Keratinocyte (primary cell): ENCODE results near the gene SEMA3C. TPM values are rescaled to one million over a fixed set of nuclear protein-coding genes. Genes with fewer than 3 reads are reported as not detected.

ENCODE experiments used
- DNase-seq: peaks from one replicate; pipeline ENCODE4 v3.0.0-alpha.2; 2011; ENCODE audit warnings: low read depth, missing footprints, low spot score
- FAIRE-seq: peaks from 2 replicates; lab custom pipeline; 2011; peaks lifted over from hg19 to GRCh38; lab: Jason Lieb, UNC
- H2AFZ ChIP-seq: 2 replicates; pipeline ENCODE4 v1.6.0; 2012; ENCODE audit warnings: low read length, control low read depth, inconsistent platforms; ENCODE audit not compliant: control insufficient read depth
- H3K27ac ChIP-seq: 2 replicates; pipeline ENCODE4 v1.5.1; 2011; ENCODE audit warnings: low read length; ENCODE audit not compliant: control insufficient read depth, insufficient read depth
- H3K27me3 ChIP-seq: 3 replicates; pipeline ENCODE4 v1.6.0; 2011; ENCODE audit warnings: low read length; ENCODE audit not compliant: control insufficient read depth, insufficient read depth; ENCODE audit errors: extremely low read depth
- H3K36me3 ChIP-seq, 2 experiments: 2 replicates in 1 of 2; 3 replicates in 1 of 2; pipeline ENCODE4 v1.5.1; 2011; ENCODE audit warnings: low read length in 2 of 2, mild to moderate bottlenecking in 1 of 2; ENCODE audit not compliant: control insufficient read depth in 2 of 2, insufficient read depth in 2 of 2; ENCODE audit errors: extremely low read depth in 1 of 2
- H3K4me1 ChIP-seq: 3 replicates; pipeline ENCODE4 v1.5.1; 2011; ENCODE audit warnings: low read length; ENCODE audit not compliant: control insufficient read depth, insufficient read depth; ENCODE audit errors: extremely low read depth
- H3K4me2 ChIP-seq: 3 replicates; pipeline ENCODE4 v1.6.0; 2011; ENCODE audit warnings: low read depth, low read length; ENCODE audit not compliant: control insufficient read depth, insufficient read depth; ENCODE audit errors: extremely low read depth
- H3K4me3 ChIP-seq, 3 experiments: fragments of 200-600 bp in 1 of 3; sonication (generic) in 1 of 3; 2 replicates in 2 of 3; 3 replicates in 1 of 3; pipeline ENCODE4 v1.5.1; 2011 to 2016; ENCODE audit warnings: low read length in 3 of 3, mild to moderate bottlenecking in 3 of 3, control low read depth in 2 of 3, inconsistent platforms in 1 of 3, low read depth in 1 of 3, mixed read lengths in 1 of 3, mixed run types in 1 of 3, moderate library complexity in 1 of 3; ENCODE audit not compliant: control insufficient read depth in 2 of 3, insufficient read depth in 2 of 3; ENCODE audit errors: extremely low read depth in 1 of 3
- H3K79me2 ChIP-seq: 2 replicates; pipeline ENCODE4 v1.6.0; 2012; ENCODE audit warnings: low read length; ENCODE audit not compliant: control insufficient read depth, insufficient read depth
- H3K9ac ChIP-seq: 3 replicates; pipeline ENCODE4 v1.6.0; 2011; ENCODE audit warnings: low read length; ENCODE audit not compliant: control insufficient read depth, insufficient read depth; ENCODE audit errors: extremely low read depth
- H3K9me1 ChIP-seq: 3 replicates; pipeline ENCODE4 v1.6.0; 2011; ENCODE audit warnings: low read length; ENCODE audit not compliant: control insufficient read depth, insufficient read depth; ENCODE audit errors: extremely low read depth
- H3K9me3 ChIP-seq: 2 replicates; pipeline ENCODE4 v1.5.1; 2012; ENCODE audit warnings: low read depth, low read length; ENCODE audit not compliant: control insufficient read depth
- H4K20me1 ChIP-seq: 3 replicates; pipeline ENCODE4 v1.6.0; 2011; ENCODE audit warnings: low read length; ENCODE audit not compliant: control insufficient read depth, insufficient read depth; ENCODE audit errors: extremely low read depth
- CTCF ChIP-seq, 3 experiments: IDR thresholded peaks in 1 of 3; conservative IDR thresholded peaks in 1 of 3; optimal IDR thresholded peaks in 1 of 3; 2 replicates in 2 of 3; 3 replicates in 1 of 3; pipeline versions ENCODE3 to v1.5.1; 2011; ENCODE audit warnings: low read length in 3 of 3, mild to moderate bottlenecking in 3 of 3, moderate library complexity in 2 of 3, control low read depth in 1 of 3, inconsistent platforms in 1 of 3; ENCODE audit not compliant: insufficient read depth in 2 of 3; ENCODE audit errors: extremely low read depth in 1 of 3
- EZH2 ChIP-seq: IDR thresholded peaks from one replicate; pipeline ENCODE4 v1.6.1; 2012; ENCODE audit warnings: inconsistent platforms, mild to moderate bottlenecking, low read length, moderate library complexity
- dilution Hi-C: fragments of 300-500 bp; cut with MboI; formaldehyde crosslinking; loops from one replicate; pipeline ENCODE4 v1.7.0; 2020; ENCODE audit warnings: low sequenced_read_pairs; ENCODE audit not compliant: extremely low pct_ligation_motif_present
- polyA plus RNA-seq, 5 experiments: library from polyadenylated mRNA; depleted of rRNA in 3 of 5; stranded (reverse) in 3 of 5; stranded (forward) in 1 of 5; unstranded in 1 of 5; fragments of >200 nt; gene quantifications; 1 replicate in 1 of 5; 2 replicates in 3 of 5; 3 replicates in 1 of 5; pipeline versions ENCODE4 v1.2.1 to v1.2.3, GENCODE V29; 2011 to 2012; ENCODE audit warnings: missing spikeins in 2 of 5, low read depth in 1 of 5, low replicate concordance in 1 of 5

Gene SEMA3C
- polyA plus RNA-seq, 1 donor (not counting 4 experiments of a cell fraction or from before 2014, with no cell fraction given) = 142 TPM

- DNase-seq = no peak
- no peak overlapping the region for H3K9ac ChIP-seq
- H4K20me1 ChIP-seq = no peaks in the 10 kb centered on the region
- no peaks in the 10 kb centered on the region for H3K9me3 ChIP-seq
- no peaks in the 10 kb centered on the region for H3K9me1 ChIP-seq
- dilution Hi-C loops = no loop called here
- H2AFZ ChIP-seq = no peak overlapping the region
- FAIRE-seq = no peak
- peaks cover 87% of the 10 kb centered on the region for H3K79me2 ChIP-seq
- no peaks in the 10 kb centered on the region for H3K27me3 ChIP-seq
- TF ChIP-seq EZH2 (no peak), CTCF (optimal IDR thresholded peaks at IDR 0.05 in 1 of 3, IDR thresholded peaks at IDR 0.05 in 1 of 3, conservative IDR thresholded peaks at IDR 0.05 in 1 of 3; ENCODE audit: extremely low read depth in 1 of 3, insufficient read depth in 2 of 3, low read length in 3 of 3) (no peak)
- peaks cover 3 to 4% of the 10 kb centered on the region in 2 experiments for H3K36me3 ChIP-seq
- H3K27ac ChIP-seq = no peak overlapping the region
- H3K4me2 ChIP-seq = no peak overlapping the region
- peaks cover 18% of the 10 kb centered on the region for H3K4me1 ChIP-seq
- H3K4me3 ChIP-seq = no peak overlapping the region
These were observed 78.2 kb downstream of the SEMA3C start for GRCh38 chr7:80840681-80841080.

GRCh38 chr7:80839855-80840254 is 79.0 kb downstream of the SEMA3C start:
- no peak overlapping the region for H3K27ac ChIP-seq
- no peaks in the 10 kb centered on the region for H3K9me1 ChIP-seq
- no peak for FAIRE-seq
- peaks cover 24% of the 10 kb centered on the region for H3K4me1 ChIP-seq
- H3K27me3 ChIP-seq = no peaks in the 10 kb centered on the region
- dilution Hi-C loops = no loop called here
- H2AFZ ChIP-seq = no peak overlapping the region
- TF ChIP-seq CTCF (optimal IDR thresholded peaks at IDR 0.05 in 1 of 3, IDR thresholded peaks at IDR 0.05 in 1 of 3, conservative IDR thresholded peaks at IDR 0.05 in 1 of 3; ENCODE audit: extremely low read depth in 1 of 3, insufficient read depth in 2 of 3, low read length in 3 of 3) = no peak
- no peak for TF ChIP-seq EZH2
- H3K4me3 ChIP-seq = no peak overlapping the region
- no peak for DNase-seq
- no peak overlapping the region for H3K9ac ChIP-seq
- peaks cover 0 to 3% of the 10 kb centered on the region in 2 experiments for H3K36me3 ChIP-seq
- no peak overlapping the region for H3K4me2 ChIP-seq
- H4K20me1 ChIP-seq = no peaks in the 10 kb centered on the region
- no peaks in the 10 kb centered on the region for H3K9me3 ChIP-seq
- H3K79me2 ChIP-seq = peaks cover 84% of the 10 kb centered on the region
